T-cell (primary cell): Measurements from ENCODE around the gene LMX1B. TPM values are rescaled to one million over a fixed set of nuclear protein-coding genes. Genes with fewer than 3 reads are reported as not detected.

ENCODE experiments used
- ATAC-seq, 4 experiments: fragments of 200-7000 bp in 3 of 4; fragments of 150-1000 bp in 1 of 4; cut with Tn5 transposase; replicated peaks in 1 of 4; 1 replicate in 3 of 4; 2 replicates in 1 of 4; pipeline ENCODE4 v1.10.0; 2021; ENCODE audit warnings: moderate library complexity in 3 of 4, mild to moderate bottlenecking in 2 of 4, moderate number of reproducible peaks in 1 of 4
- CTCF ChIA-PET, 2 donors: fragments of 300-600 bp; sonication (Branson Sonifier 250); formaldehyde crosslinking; loops; one replicate each; lab custom pipeline; 2022; ENCODE audit warnings: antibody characterized with exemption in 2 of 2; lab: Charles Lee
- POLR2A ChIA-PET, 2 donors: fragments of 300-600 bp; sonication (Branson Sonifier 250); formaldehyde crosslinking; loops; one replicate each; lab custom pipeline; 2022; ENCODE audit warnings: antibody characterized with exemption in 2 of 2; lab: Charles Lee
- DNase-seq, 35 experiments: peaks; one replicate each; pipeline versions ENCODE4 v3.0.0 to v3.0.0-alpha.2; 2013 to 2023
- H3K27ac ChIP-seq: one replicate; pipeline ENCODE4 v1.5.1; 2013; ENCODE audit warnings: low read length
- H3K27me3 ChIP-seq, 2 experiments: replicated peaks in 1 of 2; 1 replicate in 1 of 2; 2 replicates in 1 of 2; pipeline versions ENCODE4 v1.6.1 to v1.7.0; 2013; ENCODE audit warnings: low read length in 1 of 2, mixed read lengths in 1 of 2; ENCODE audit not compliant: control insufficient read depth in 2 of 2, insufficient read depth in 2 of 2; ENCODE audit errors: extremely low read depth in 1 of 2
- H3K36me3 ChIP-seq, 2 donors: 1 replicate in 1 of 2; 2 replicates in 1 of 2; pipeline versions ENCODE4 v1.6.1 to v1.7.0; 2013; ENCODE audit warnings: low read length in 1 of 2; ENCODE audit not compliant: control insufficient read depth in 2 of 2, insufficient read depth in 1 of 2; ENCODE audit errors: extremely low read depth in 1 of 2
- H3K4me1 ChIP-seq, 2 experiments: 1 replicate in 1 of 2; 2 replicates in 1 of 2; pipeline versions ENCODE4 v1.6.1 to v1.7.0; 2013; ENCODE audit warnings: low read length in 2 of 2, mixed read lengths in 1 of 2; ENCODE audit not compliant: insufficient read depth in 2 of 2, control insufficient read depth in 1 of 2; ENCODE audit errors: extremely low read depth in 1 of 2
- H3K4me3 ChIP-seq, 2 donors: 1 replicate in 1 of 2; 2 replicates in 1 of 2; pipeline versions ENCODE4 v1.5.1 to v1.7.0; 2013; ENCODE audit warnings: mild to moderate bottlenecking in 2 of 2, low read length in 1 of 2, moderate library complexity in 1 of 2; ENCODE audit not compliant: control insufficient read depth in 1 of 2; ENCODE audit errors: extremely low read depth in 1 of 2
- H3K9me3 ChIP-seq: 2 replicates; pipeline ENCODE4 v1.7.0; 2013
- H3K27ac Mint-ChIP-seq, 2 donors: one replicate each; pipeline ENCODE4 v1.8.0; 2020 to 2021; ENCODE audit warnings: mild to moderate bottlenecking in 2 of 2, mixed read lengths in 2 of 2
- H3K27me3 Mint-ChIP-seq, 2 donors: one replicate each; pipeline ENCODE4 v1.8.0; 2021 to 2022; ENCODE audit warnings: mixed read lengths in 2 of 2
- H3K36me3 Mint-ChIP-seq: one replicate; pipeline ENCODE4 v1.8.0; 2021; ENCODE audit warnings: mixed read lengths
- H3K4me1 Mint-ChIP-seq, 3 donors: one replicate each; pipeline ENCODE4 v1.8.0; 2020 to 2022; ENCODE audit warnings: mixed read lengths in 3 of 3, mild to moderate bottlenecking in 1 of 3
- H3K4me3 Mint-ChIP-seq, 3 donors: one replicate each; pipeline ENCODE4 v1.8.0; 2020 to 2022; ENCODE audit warnings: mild to moderate bottlenecking in 3 of 3, mixed read lengths in 3 of 3, moderate library complexity in 3 of 3
- H3K9me3 Mint-ChIP-seq, 3 donors: one replicate each; pipeline ENCODE4 v1.8.0; 2020 to 2022; ENCODE audit warnings: mixed read lengths in 3 of 3
- WGBS: methylation state at CpG from one replicate; pipeline ENCODE4 v1.1.5; 2013; ENCODE audit warnings: missing lambda C conversion rate; ENCODE audit not compliant: insufficient coverage; 5-methylcytosine and 5-hydroxymethylcytosine counted together
- total RNA-seq, 35 experiments: library from RNA in 6 of 35; stranded (reverse) in 6 of 35; fragments of 120-200 nt in 1 of 35; gene quantifications; one replicate each; pipeline versions ENCODE4 v1.2.1 to v1.2.4 and lab custom pipeline; 2013 to 2026

LMX1B gene
- total RNA-seq, 5 donors from 2014 or later (not counting 1 experiment from before 2014, with no cell fraction given), result not detected

DNA sequence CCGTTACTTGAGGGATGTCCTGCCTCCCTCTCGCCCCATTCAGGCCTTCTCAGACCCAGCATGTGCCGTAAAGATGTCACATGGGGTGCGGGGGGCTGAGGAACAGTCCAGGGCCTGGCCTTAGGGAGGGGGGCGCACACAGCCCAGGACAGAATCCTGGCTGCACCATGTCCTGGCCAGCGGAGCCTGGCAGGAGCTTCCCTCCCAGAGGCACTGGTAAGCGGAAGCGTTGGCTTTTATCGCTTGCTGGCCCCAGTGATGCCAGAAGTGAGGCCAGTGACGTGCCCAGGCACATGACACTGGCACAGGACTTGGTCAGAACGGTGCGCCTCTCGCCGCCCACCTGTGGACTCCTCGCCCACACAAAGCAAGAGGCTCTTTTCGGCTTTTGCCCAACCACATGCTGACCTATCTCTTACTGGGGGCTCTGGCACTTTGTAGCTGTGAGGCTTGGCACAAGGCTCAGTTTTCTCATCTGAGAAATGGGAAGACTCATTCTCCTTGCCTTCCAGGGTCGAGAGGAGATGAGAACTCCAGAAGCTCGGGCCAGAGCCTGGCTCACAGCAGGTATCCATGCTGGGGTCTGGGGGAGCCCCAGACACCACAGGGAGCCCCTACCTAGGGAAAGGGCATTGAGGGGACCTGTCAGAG lies 59.0 kb downstream of the LMX1B start:
- ATAC-seq (no peak), DNase-seq (no peak)
- no peaks in the 10 kb centered on the region for H3K9me3 ChIP-seq
- Mint-ChIP-seq H3K36me3 (no peaks in the 10 kb centered on the region), H3K27ac (no peak overlapping the region), H3K4me3 (no peak overlapping the region), H3K4me1 (peaks cover 7 to 16% (median 8%) of the 10 kb centered on the region in 3 donors), H3K27me3 (peaks cover 31 to 53% of the 10 kb centered on the region in 2 donors), H3K9me3 (no peaks in the 10 kb centered on the region)
- peaks cover 8 to 95% of the 10 kb centered on the region in 2 experiments for H3K27me3 ChIP-seq
- H3K27ac ChIP-seq, result no peak overlapping the region
- POLR2A ChIA-PET, result no interaction called here
- no peak overlapping the region for H3K4me3 ChIP-seq
- 63% methylated on average over 15 of the region's 18 CpGs for WGBS
- H3K4me1 ChIP-seq, result peaks cover 0 to 2% of the 10 kb centered on the region in 2 experiments
- CTCF ChIA-PET, result no interaction called here
- no peaks in the 10 kb centered on the region for H3K36me3 ChIP-seq

DNA sequence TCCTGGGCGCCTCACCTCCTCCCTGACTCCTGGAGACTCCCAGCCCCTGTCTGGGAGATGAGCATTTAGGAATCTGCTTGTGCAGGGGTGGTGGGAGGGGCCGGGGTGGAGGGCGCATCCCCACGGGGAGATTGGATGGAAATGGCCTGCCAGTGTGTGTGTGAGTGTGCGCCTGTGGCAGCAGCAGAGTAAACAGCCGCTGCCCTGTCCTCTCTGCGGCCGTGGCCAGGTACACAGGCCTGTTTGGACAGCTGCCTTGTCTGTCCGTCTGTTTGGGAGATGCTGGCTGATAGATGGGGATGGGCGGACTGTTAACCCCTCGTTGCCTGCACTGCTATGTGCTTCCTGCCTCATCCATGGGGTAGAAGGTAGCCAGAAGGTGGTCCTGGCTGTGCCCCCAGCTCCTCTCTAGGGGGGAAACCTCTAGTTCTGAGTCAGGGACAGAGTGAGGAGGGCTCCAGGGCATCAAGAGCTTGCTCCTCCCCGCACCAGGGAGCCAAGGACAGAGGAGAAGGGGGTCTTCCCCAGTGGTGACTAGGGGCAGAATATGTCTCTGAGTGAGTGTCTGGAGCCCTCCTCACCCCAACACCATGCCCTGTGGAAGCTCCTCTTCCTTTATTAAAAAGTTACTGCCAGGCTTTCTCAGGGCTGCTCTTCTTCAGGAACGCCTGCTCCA lies 60.1 kb downstream of the LMX1B start:
- H3K36me3 ChIP-seq, result no peaks in the 10 kb centered on the region
- H3K4me1 Mint-ChIP-seq, result peaks cover 7 to 16% (median 8%) of the 10 kb centered on the region in 3 donors
- no peak overlapping the region for H3K27ac Mint-ChIP-seq
- no peaks in the 10 kb centered on the region for H3K36me3 Mint-ChIP-seq
- 14% methylated on average over 8 of the region's 13 CpGs for WGBS
- POLR2A ChIA-PET, result no interaction called here
- CTCF ChIA-PET, result interaction anchor here in 1 of 2 donors (0.6 kb wide), 1 partner anchor 105 kb away, joined by 4 read pairs; no protein-coding TSS in a partner anchor
- H3K4me1 ChIP-seq, result peaks cover 0 to 2% of the 10 kb centered on the region in 2 experiments
- peaks cover 10 to 93% of the 10 kb centered on the region in 2 experiments for H3K27me3 ChIP-seq
- H3K9me3 Mint-ChIP-seq, result no peaks in the 10 kb centered on the region
- H3K4me3 ChIP-seq, result no peak overlapping the region
- no peak for DNase-seq
- H3K27ac ChIP-seq, result no peak overlapping the region
- peaks cover 34 to 62% of the 10 kb centered on the region in 2 donors for H3K27me3 Mint-ChIP-seq
- H3K4me3 Mint-ChIP-seq, result no peak overlapping the region
- no peak for ATAC-seq
- no peaks in the 10 kb centered on the region for H3K9me3 ChIP-seq

DNA sequence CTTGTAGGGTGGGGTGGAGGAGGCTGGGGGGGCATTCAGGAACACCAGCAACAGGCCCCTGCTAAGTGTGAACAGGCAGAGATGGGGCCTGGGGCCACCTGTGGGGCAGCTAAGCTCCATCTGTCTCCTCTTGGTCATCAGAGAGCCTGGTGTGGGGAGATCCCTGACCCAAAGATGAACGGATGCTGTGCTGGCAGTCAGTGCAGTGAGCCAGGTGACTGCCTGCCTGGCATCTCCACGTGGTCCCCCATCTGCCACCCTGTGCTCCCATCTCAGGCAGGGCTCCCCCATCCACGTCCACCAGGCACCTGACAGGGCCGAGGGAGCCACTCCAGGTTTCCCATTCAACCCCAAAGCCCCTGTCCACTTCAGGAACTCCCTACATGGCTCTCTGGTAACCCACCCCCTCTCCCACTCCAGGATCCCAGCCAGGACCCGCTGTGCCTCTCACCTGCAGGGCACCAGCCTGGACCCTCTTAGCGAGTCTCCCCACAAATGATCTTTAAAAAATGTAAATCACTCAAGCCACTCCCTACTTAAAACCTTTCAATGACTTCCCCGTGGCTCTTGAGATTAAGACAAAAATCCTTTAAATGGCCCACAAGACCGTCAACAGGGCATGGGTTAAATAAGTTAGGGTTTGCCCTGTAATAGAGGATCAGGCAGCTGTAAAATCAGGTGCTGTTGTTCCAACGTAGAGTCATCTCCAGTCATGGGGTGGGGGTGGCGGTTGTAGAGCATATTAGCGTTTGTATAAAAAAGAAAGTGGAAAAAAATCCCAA lies 60.8 kb downstream of the LMX1B start:
- H3K4me1 Mint-ChIP-seq, result peaks cover 7 to 16% (median 8%) of the 10 kb centered on the region in 3 donors
- no peaks in the 10 kb centered on the region for H3K9me3 Mint-ChIP-seq
- Histone ChIP-seq H3K27ac (no peak overlapping the region), H3K27me3 (peaks cover 12 to 91% of the 10 kb centered on the region in 2 experiments), H3K9me3 (no peaks in the 10 kb centered on the region), H3K36me3 (no peaks in the 10 kb centered on the region), H3K4me1 (peaks cover 0 to 2% of the 10 kb centered on the region in 2 experiments), H3K4me3 (no peak overlapping the region)
- H3K27me3 Mint-ChIP-seq, result peaks cover 41 to 69% of the 10 kb centered on the region in 2 donors
- ChIA-PET POLR2A (no interaction called here), CTCF (interaction anchor here in 1 of 2 donors (0.6 kb wide), 1 partner anchor 105 kb away, joined by 4 read pairs; no protein-coding TSS in a partner anchor)
- 12% methylated on average over 4 of the region's 11 CpGs for WGBS
- no peak overlapping the region for H3K27ac Mint-ChIP-seq
- H3K36me3 Mint-ChIP-seq, result no peaks in the 10 kb centered on the region
- ATAC-seq, result no peak
- DNase-seq, result no peak
- H3K4me3 Mint-ChIP-seq, result no peak overlapping the region

DNA sequence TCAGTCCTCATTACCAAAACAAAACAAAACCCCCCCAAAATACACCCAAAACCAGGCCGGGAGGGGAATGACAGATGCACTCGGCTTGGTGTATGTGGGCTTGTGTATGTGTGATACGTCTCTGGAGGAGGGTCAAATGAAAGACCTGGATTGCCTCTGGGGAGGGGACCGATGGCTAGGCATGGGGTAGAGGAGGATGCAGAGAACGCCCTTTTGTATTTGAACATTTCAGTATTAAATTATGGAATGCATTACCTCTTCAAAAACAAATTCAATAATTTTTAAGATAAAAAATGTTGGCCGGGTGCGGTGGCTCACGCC lies 61.4 kb downstream of the LMX1B start:
- H3K9me3 Mint-ChIP-seq, result no peaks in the 10 kb centered on the region
- H3K4me1 ChIP-seq, result peaks cover 0 to 2% of the 10 kb centered on the region in 2 experiments
- H3K27me3 Mint-ChIP-seq, result peaks cover 47 to 75% of the 10 kb centered on the region in 2 donors
- no peak for ATAC-seq
- no peak overlapping the region for H3K4me3 Mint-ChIP-seq
- H3K4me3 ChIP-seq, result no peak overlapping the region
- no peak for DNase-seq
- H3K27me3 ChIP-seq, result peaks cover 12 to 91% of the 10 kb centered on the region in 2 experiments
- no peak overlapping the region for H3K27ac Mint-ChIP-seq
- no peak overlapping the region for H3K27ac ChIP-seq
- ChIA-PET POLR2A (no interaction called here), CTCF (no interaction called here)
- peaks cover 7 to 16% (median 8%) of the 10 kb centered on the region in 3 donors for H3K4me1 Mint-ChIP-seq
- no peaks in the 10 kb centered on the region for H3K36me3 ChIP-seq
- no peaks in the 10 kb centered on the region for H3K36me3 Mint-ChIP-seq
- WGBS, result no CpG with 5 or more reads among the region's 8 CpGs
- H3K9me3 ChIP-seq, result no peaks in the 10 kb centered on the region

DNA sequence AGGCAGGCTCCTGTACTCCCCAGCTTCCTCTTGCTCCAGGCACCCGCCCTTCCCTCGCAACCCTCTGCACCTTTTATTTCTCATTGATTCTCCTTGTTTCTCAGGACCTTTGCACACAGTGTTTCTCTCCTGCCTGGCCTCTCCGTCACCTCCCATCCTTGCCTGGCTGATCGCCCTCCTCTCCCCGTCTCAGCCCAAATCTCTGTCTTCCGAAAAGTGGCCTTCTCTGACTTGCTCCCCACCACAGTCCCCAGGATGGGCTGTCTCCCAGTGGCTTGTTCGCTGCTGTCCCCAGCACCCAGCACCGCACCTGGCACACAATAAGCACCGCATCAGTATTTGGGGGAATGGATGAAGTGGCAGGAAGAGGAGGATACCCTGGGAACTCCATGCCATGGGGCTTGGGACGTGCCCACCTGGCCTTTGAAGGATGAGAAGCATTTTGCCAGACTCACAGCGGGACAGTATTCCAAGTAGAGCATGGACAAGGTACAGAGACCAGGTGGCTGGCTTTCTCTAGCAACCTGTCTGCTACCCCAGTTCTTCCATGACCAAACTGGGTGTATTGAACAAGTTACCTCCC lies 62.5 kb downstream of the LMX1B start:
- CTCF ChIA-PET, result no interaction called here
- H3K27me3 ChIP-seq, result peaks cover 12 to 93% of the 10 kb centered on the region in 2 experiments

DNA sequence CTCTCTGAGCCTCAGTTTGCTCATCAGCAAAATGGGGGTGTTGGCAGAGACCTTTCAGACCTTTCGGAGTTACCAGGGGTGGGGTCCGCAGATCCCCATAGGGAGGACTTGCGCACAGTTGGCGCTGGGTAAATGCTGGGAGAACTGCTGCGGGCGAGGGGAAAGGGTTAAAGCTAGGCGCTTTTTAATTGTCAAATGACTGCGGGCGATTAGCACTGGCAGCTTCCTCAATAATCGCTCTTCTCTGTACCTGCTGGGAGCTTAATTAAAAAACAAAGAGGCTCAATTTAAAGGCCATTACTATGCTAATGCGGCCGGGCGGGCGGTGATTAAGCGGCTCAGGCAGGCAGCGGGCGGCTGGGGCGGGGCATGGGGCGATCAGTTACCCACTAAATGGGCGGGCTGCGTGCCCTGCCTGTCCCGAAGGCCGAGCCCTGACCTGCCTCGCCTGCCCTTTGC lies 63.0 kb downstream of the LMX1B start:
- Mint-ChIP-seq H3K9me3 (no peaks in the 10 kb centered on the region), H3K36me3 (no peaks in the 10 kb centered on the region), H3K4me3 (peak overlapping the region in 1 of 3 donors; percentile 12), H3K4me1 (peaks cover 7 to 16% (median 8%) of the 10 kb centered on the region in 3 donors), H3K27me3 (peaks cover 61 to 89% of the 10 kb centered on the region in 2 donors), H3K27ac (no peak overlapping the region)
- POLR2A ChIA-PET, result no interaction called here
- Histone ChIP-seq H3K9me3 (no peaks in the 10 kb centered on the region), H3K4me1 (peaks cover 0 to 2% of the 10 kb centered on the region in 2 experiments), H3K27me3 (peaks cover 12 to 93% of the 10 kb centered on the region in 2 experiments), H3K36me3 (no peaks in the 10 kb centered on the region), H3K27ac (no peak overlapping the region), H3K4me3 (no peak overlapping the region)
- DNase-seq (no peak), ATAC-seq (no peak)
- WGBS, result 9% methylated on average over 21 of the region's 24 CpGs
- CTCF ChIA-PET, result no interaction called here

More for the DNA sequence above, 62.5 kb downstream of the LMX1B start:
- H3K4me1 Mint-ChIP-seq, result peaks cover 7 to 16% (median 8%) of the 10 kb centered on the region in 3 donors
- H3K9me3 Mint-ChIP-seq, result no peaks in the 10 kb centered on the region
- POLR2A ChIA-PET, result no interaction called here
- Histone ChIP-seq H3K36me3 (no peaks in the 10 kb centered on the region), H3K4me3 (no peak overlapping the region), H3K4me1 (peaks cover 0 to 2% of the 10 kb centered on the region in 2 experiments), H3K9me3 (no peaks in the 10 kb centered on the region), H3K27ac (no peak overlapping the region)
- no peak for DNase-seq
- no peak overlapping the region for H3K27ac Mint-ChIP-seq
- ATAC-seq, result no peak
- H3K4me3 Mint-ChIP-seq, result peak overlapping the region in 1 of 3 donors; percentile 5
- H3K36me3 Mint-ChIP-seq, result no peaks in the 10 kb centered on the region
- peaks cover 57 to 85% of the 10 kb centered on the region in 2 donors for H3K27me3 Mint-ChIP-seq
- 24% methylated on average over 6 of the region's 11 CpGs for WGBS
